PC-3 (cell line): ENCODE measurements around the gene SLC25A47.

Experiments used
- EZH2 ChIP-seq: fragments of 300-600 bp; sonication (generic); IDR thresholded peaks from one replicate; pipeline ENCODE4 v1.6.1; 2017; ENCODE audit warnings: antibody characterized with exemption, mild to moderate bottlenecking, low read length; ENCODE audit not compliant: unreplicated experiment
- EZH2phosphoT487 ChIP-seq: fragments of 300-600 bp; sonication (generic); IDR thresholded peaks from 2 replicates; pipeline ENCODE4 v1.6.1; 2018; ENCODE audit warnings: mild to moderate bottlenecking, antibody characterized with exemption, low read length, borderline replicate concordance
- TF ChIP-seq, protein P1 (sequence below): fragments of 300-600 bp; sonication (generic); conservative IDR thresholded peaks from 2 replicates; pipeline ENCODE4 v1.5.1; 2017; ENCODE audit warnings: antibody characterized with exemption, low read depth, mild to moderate bottlenecking, low read length

DNA sequence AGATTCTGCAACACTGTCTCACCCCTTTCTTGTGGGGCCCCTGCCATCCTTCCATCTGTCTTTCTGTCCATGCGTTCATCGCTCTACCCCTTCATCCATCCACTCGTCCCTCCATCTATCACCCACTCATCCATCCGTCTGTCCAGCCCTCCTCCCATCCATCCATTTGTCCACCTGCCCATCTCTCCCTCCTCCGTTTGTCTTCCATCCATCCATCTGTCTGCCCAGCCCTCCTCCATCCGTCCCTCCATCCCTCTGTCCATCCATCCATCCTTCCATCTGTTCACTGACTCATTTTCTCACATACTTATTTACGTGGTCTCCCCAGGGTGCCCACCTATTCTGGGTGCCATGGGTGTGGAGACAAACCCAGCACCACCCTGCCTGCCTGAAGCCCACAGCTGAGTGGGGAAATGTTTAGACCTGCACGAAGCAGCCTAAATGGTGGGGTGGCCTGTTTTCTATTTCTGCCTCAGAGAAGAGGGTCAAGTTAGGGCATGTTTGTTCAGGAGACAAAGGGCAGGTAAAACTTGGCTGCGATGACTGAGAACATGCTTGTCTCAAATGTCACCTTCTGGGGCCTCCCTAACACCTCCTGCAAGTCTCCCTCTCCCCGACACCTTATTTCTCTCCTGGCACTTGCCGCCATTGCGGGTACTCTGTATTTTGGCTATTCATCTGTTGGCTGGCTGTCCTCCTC, 2.8 kb upstream of the SLC25A47 start:
- TF ChIP-seq, protein P1, sequence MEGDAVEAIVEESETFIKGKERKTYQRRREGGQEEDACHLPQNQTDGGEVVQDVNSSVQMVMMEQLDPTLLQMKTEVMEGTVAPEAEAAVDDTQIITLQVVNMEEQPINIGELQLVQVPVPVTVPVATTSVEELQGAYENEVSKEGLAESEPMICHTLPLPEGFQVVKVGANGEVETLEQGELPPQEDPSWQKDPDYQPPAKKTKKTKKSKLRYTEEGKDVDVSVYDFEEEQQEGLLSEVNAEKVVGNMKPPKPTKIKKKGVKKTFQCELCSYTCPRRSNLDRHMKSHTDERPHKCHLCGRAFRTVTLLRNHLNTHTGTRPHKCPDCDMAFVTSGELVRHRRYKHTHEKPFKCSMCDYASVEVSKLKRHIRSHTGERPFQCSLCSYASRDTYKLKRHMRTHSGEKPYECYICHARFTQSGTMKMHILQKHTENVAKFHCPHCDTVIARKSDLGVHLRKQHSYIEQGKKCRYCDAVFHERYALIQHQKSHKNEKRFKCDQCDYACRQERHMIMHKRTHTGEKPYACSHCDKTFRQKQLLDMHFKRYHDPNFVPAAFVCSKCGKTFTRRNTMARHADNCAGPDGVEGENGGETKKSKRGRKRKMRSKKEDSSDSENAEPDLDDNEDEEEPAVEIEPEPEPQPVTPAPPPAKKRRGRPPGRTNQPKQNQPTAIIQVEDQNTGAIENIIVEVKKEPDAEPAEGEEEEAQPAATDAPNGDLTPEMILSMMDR: no peak
- TF ChIP-seq EZH2phosphoT487 (no peak), EZH2 (no peak)
